ENCODE measurements around the gene CNOT4.

CNOT4 gene

GRCh38 chr7:135333200-135333599 lies 176.7 kb downstream of the CNOT4 start:
- no peak for TF ChIP-seq CTCF (conservative IDR thresholded peaks at IDR 0.05; ENCODE audit: low read length)
- DNase-seq (ENCODE audit: low read depth) = no peak

GRCh38 chr7:135330088-135330487 lies 179.8 kb downstream of the CNOT4 start:
- no peak overlapping the region for H3K4me3 ChIP-seq (ENCODE audit: low read length)
- TF ChIP-seq CTCF (conservative IDR thresholded peaks at IDR 0.05; ENCODE audit: low read length) = no peak
- no peak for DNase-seq (ENCODE audit: low read depth)

More at GRCh38 chr7:135333200-135333599, 176.7 kb downstream of the CNOT4 start:
- H3K4me3 ChIP-seq (ENCODE audit: low read length) = no peak overlapping the region

DNA sequence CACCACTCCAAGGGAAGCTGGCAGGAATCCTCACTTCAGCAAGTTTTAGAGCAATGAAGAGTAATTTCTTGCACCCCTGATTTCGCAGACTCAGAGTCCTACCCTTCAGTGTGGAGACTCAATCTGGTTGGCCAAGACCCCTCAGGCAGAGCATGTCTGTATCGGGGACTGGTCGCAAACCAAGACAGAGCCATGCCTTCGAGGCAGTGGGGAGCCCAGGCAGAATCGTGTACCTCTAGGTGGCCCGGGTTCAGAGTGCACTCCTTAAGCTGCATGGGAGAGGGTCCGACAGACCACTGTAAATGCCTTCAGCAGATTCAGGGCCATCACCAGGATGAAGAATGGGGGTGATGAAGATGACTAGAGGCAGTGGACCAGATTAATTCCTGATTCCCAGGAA lies 181.4 kb downstream of the CNOT4 start:
- no peak overlapping the region for H3K4me3 ChIP-seq (ENCODE audit: low read length)
- no peak for TF ChIP-seq CTCF (conservative IDR thresholded peaks at IDR 0.05; ENCODE audit: low read length)
- DNase-seq (ENCODE audit: low read depth) = no peak

- DNase-seq (ENCODE audit: low read depth) = no peak
- H3K4me3 ChIP-seq (ENCODE audit: low read length) = no peak overlapping the region
- no peak for TF ChIP-seq CTCF (conservative IDR thresholded peaks at IDR 0.05; ENCODE audit: low read length)
Observed at GRCh38 chr7:135328053-135328452, 181.8 kb downstream of the CNOT4 start.

DNA sequence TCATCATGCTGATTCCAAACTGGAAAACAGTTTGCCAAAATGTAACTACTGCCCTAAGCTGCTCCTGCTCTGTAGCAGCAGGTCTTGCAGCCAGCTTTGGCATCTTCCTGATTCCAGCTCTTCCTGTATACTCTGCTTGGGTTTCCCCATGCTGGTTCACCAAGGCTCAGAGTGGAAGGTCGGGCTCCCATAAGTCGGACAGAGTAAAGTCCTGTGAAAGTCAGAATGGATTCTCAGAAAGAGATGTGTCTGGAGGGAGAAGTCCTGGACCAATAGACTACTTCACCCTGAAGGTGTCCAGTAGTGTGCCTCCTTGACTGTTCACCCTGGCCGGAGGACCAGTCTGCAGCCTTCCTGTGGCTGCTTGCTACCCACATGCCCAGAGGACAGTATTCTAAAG lies 182.4 kb downstream of the CNOT4 start:
- H3K4me3 ChIP-seq (ENCODE audit: low read length) = no peak overlapping the region
- no peak for DNase-seq (ENCODE audit: low read depth)
- TF ChIP-seq CTCF (conservative IDR thresholded peaks at IDR 0.05; ENCODE audit: low read length) = no peak

DNA sequence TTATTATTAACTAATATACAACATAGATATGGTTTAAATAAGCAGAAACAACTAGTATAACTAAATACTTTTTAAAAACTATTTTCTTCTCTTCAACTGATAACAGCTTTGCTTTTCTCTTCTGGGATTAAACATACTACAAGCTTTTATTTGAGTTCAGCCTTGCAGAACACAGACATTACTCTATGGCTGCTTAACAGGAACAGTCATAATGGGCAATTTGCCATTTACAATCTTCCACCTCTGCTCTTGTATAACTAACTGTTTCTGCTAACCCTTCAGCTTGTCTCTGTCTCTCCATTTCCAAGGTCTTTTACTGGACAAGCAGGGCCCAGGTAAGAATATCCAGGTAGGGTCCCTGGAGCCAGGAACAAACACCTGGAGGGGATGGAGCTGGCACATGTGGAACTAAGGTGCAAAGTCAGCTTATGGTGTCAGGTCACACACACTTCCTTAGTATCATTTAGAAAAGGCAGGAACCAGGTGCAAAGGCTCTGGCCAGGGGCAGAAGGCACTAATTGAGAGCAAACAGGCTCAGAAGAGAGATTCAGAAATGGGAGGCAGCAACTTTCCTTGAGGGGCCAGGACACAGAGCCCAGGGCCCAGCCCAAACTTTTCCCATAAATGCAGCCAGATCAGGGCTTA lies 183.1 kb downstream of the CNOT4 start:
- no peak for TF ChIP-seq CTCF (conservative IDR thresholded peaks at IDR 0.05; ENCODE audit: low read length)
- H3K4me3 ChIP-seq (ENCODE audit: low read length) = no peak overlapping the region
- DNase-seq (ENCODE audit: low read depth) = no peak

GRCh38 chr7:135322571-135323340 lies 187.1 kb downstream of the CNOT4 start:
- DNase-seq (ENCODE audit: low read depth) = no peak
- TF ChIP-seq CTCF (conservative IDR thresholded peaks at IDR 0.05; ENCODE audit: low read length) = no peak
- no peak overlapping the region for H3K4me3 ChIP-seq (ENCODE audit: low read length)
